ENCODE results near the gene ILRUN.
"Not testable (repeated sequence)": the region's sequence is repeated elsewhere in the genome, so short reads cannot be mapped to it uniquely, and the experiment has no call there.

ILRUN gene
- long read RNA-seq, full-length matches to known transcripts, result 3 of 16 reads
- long read RNA-seq, partial matches to known transcripts, result 4 of 16 reads
- long read RNA-seq, other reads (novel, unspliced or antisense), result 9 of 16 reads

GRCh38 chr6:34696739-34697543 is at the start of gene ILRUN:
Gene ILRUN (minus strand): TSS chr6:34696767. CDS start chr6:34696603, 164 bp downstream.
- Histone ChIP-seq H3K27ac (replicated peaks) (peak within 1 kb of the TSS; percentile 87), H3K4me3 (replicated peaks; ENCODE audit: insufficient read depth, low read length) (peak within 1 kb of the TSS; percentile 86), H3K27me3 (ENCODE audit: insufficient read depth, poor library complexity, severe bottlenecking) (no peaks in the 10 kb centered on the region)
- TF ChIP-seq, protein P1, sequence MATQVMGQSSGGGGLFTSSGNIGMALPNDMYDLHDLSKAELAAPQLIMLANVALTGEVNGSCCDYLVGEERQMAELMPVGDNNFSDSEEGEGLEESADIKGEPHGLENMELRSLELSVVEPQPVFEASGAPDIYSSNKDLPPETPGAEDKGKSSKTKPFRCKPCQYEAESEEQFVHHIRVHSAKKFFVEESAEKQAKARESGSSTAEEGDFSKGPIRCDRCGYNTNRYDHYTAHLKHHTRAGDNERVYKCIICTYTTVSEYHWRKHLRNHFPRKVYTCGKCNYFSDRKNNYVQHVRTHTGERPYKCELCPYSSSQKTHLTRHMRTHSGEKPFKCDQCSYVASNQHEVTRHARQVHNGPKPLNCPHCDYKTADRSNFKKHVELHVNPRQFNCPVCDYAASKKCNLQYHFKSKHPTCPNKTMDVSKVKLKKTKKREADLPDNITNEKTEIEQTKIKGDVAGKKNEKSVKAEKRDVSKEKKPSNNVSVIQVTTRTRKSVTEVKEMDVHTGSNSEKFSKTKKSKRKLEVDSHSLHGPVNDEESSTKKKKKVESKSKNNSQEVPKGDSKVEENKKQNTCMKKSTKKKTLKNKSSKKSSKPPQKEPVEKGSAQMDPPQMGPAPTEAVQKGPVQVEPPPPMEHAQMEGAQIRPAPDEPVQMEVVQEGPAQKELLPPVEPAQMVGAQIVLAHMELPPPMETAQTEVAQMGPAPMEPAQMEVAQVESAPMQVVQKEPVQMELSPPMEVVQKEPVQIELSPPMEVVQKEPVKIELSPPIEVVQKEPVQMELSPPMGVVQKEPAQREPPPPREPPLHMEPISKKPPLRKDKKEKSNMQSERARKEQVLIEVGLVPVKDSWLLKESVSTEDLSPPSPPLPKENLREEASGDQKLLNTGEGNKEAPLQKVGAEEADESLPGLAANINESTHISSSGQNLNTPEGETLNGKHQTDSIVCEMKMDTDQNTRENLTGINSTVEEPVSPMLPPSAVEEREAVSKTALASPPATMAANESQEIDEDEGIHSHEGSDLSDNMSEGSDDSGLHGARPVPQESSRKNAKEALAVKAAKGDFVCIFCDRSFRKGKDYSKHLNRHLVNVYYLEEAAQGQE (IDR thresholded peaks at IDR 0.05; ENCODE audit: insufficient replicate concordance, low read depth), result no peak
- peak; percentile 73 for TF ChIP-seq POLR2AphosphoS5 (IDR thresholded peaks at IDR 0.05; ENCODE audit: low read depth)
- TF ChIP-seq CTCF (IDR thresholded peaks at IDR 0.05; ENCODE audit: insufficient read depth, low read length), result no peak
- TF ChIP-seq GABPA (IDR thresholded peaks at IDR 0.05; ENCODE audit: low read depth), result peak; percentile 19; the same call in 1 of the 2 replicates
- peak; percentile 53; the same call in 1 of the 2 replicates for TF ChIP-seq SPI1 (IDR thresholded peaks at IDR 0.05; ENCODE audit: borderline replicate concordance, low read depth)
- peak; percentile 89 to 96 for DNase-seq (ENCODE audit: low read depth in 1 of 2, low spot score in 1 of 2)

GRCh38 chr6:34745277-34746103 is 48.9 kb upstream of the ILRUN start:
- H3K27me3 ChIP-seq (ENCODE audit: insufficient read depth, poor library complexity, severe bottlenecking), result no peaks in the 10 kb centered on the region
- H3K27ac ChIP-seq (replicated peaks), result no peak overlapping the region
- no peak overlapping the region for H3K4me3 ChIP-seq (replicated peaks; ENCODE audit: insufficient read depth, low read length)
- DNase-seq (ENCODE audit: low read depth in 1 of 2, low spot score in 1 of 2), result no peak
- no peak for TF ChIP-seq SPI1 (IDR thresholded peaks at IDR 0.05; ENCODE audit: borderline replicate concordance, low read depth)
- TF ChIP-seq, protein P1 (IDR thresholded peaks at IDR 0.05; ENCODE audit: insufficient replicate concordance, low read depth), result no peak
- TF ChIP-seq GABPA (IDR thresholded peaks at IDR 0.05; ENCODE audit: low read depth), result no peak
- TF ChIP-seq POLR2AphosphoS5 (IDR thresholded peaks at IDR 0.05; ENCODE audit: low read depth), result no peak
- TF ChIP-seq CTCF (IDR thresholded peaks at IDR 0.05; ENCODE audit: insufficient read depth, low read length), result no peak

GRCh38 chr6:34744294-34744647 is 47.7 kb upstream of the ILRUN start:
- not testable (repeated sequence) for H3K4me3 ChIP-seq (replicated peaks; ENCODE audit: insufficient read depth, low read length); DNase-seq (ENCODE audit: low read depth in 1 of 2, low spot score in 1 of 2); H3K27ac ChIP-seq (replicated peaks); H3K27me3 ChIP-seq (ENCODE audit: insufficient read depth, poor library complexity, severe bottlenecking)
